ENCODE results near the gene ZNF75A.
"Not testable (repeated sequence)": the region's sequence is repeated elsewhere in the genome, so short reads cannot be mapped to it uniquely, and the experiment has no call there.

Gene ZNF75A

DNA sequence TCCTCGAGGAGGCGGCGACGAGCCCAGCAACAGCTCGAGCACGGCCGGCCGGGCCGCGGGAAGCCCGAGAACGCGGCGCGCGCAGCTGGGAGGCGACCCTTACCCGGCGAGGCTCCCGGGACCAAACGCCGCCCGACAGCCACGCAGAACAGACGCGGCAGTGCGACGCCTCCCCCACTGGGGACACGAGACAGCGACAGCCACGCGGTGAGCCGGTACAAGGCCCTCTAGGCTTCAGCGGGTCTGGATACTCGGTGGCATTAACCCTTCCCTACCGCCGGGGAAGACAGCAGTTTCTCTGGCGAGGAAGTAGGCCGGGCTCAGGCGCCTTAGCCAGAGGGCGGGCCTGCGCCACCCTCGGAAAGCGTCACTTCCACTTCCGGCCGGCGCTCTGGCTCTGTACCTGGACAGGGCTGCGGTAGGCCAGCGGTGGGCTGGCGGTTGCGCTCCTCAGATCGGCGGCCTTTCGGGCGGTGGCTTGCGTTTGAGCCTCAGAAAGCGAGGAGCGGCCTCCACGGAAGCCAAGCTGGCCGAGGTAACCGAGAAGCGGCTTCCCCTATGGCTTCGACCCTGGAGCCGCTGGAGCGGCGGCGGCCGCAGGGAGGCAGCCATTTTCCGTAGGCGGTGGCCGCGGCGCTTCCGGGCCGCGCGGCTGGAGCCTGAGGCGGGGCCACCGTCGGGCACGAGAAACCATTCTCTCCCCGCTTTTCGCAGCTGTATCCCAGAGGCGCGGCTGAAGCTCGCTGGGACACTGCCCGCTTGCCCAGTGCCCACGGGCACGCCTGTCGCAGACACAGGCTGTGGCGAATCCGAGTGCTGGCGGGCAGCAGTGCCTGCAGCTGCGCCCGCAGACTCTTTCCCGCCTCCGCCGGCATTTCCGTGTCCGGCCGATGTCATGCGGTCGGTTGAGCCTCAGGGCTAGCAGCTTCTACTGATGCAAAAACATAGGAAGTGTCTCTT lies at the start of gene ZNF75A, which contains the start of gene TIGD7:
ZNF75A (plus strand) TSS at position 389 of the 960 bp plus-strand sequence. CDS start 2,932 bp downstream, outside the sequence.
TIGD7 (minus strand) TSS at position 322 of the 960 bp plus-strand sequence. CDS start 4,816 bp downstream, outside the sequence.
- DNase-seq, result peak; percentile 88

DNA sequence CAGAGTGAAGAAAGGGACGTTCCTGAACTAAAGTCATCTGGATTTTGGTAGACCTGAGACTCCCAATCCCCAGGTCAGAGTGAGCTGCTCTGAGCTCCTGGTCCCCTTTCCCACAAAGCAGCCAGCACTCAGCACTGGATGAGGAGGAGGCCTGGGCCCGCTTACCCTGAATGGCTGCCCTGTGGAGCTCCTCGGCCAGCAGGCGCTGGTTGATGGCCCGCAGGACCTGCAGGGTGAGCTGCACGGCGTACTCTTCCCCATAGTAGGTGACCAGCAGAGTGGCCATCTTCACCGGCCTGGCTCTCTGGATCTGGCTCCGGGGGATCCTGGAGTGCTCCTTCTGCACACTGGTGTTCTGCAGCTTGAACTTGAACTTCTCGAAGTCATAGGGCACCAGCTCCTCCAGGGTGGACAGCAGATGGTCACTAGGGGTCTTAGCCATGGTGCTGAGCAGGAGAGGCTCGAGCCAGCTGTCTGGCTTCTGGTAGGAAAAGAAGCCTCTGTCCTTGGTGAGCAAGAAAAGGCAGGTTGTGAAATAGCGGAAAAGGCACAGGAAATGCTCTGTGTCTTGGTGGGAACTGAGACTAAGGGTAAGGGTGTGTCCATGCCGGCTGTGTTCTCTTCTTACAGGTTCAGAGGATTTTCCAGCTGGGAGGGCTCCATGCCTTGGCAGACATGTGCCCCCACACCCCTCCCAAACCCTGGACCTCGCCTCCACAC lies 49.0 kb upstream of the ZNF75A start, which contains the start of gene MEFV:
MEFV (minus strand) TSS at position 488 of the 720 bp plus-strand sequence; CDS start at position 442, 46 bp downstream.
- DNase-seq, result no peak

DNA sequence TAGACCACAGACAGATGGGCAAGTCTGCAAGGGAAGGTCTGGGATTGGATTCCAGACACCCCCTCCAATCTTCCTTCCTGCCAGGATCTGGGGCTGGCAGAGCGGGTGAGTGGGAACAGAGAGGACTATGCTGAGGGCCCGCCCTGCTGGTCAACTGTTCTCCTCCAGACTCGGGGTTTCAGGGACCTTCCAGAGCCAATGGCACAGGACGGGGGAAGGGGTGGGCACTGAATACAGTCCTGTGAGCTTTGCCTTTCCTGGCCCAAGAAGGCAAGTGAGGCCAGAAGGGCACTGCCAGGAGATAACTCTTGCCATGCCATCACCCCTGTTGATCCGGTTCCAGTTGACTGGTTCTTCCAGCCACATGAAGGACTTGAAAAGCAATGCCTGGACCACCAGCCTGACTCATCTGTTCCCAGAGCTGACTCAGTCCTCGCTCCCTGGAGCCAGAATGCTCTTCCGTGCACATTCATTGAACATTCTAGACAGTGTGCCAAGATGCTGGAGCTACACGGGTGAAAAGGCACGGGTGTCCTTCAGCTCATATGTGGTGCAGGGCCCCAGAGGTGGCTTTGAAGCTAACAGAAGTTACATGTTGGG lies 48.3 kb upstream of the ZNF75A start:
- DNase-seq, result no peak

DNA sequence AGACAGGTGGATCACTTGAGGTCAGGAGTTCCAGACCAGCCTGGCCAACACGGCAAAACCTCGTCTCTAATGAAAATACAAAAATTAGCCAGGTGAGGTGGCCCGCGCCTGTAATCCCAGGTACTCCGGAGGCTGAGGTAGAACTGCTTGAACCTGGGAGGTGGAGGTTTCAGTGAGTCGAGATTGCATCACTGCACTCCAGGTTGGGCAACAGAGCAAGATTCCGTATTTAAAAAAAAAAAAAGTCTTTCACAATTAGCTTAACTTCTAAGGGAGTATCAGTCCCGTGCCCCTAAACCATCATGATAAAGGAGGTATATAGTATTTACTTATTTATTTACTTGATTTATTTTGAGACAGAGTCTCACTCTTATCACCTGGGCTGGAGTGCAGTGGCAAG lies 45.5 kb upstream of the ZNF75A start:
- no peak for DNase-seq

DNA sequence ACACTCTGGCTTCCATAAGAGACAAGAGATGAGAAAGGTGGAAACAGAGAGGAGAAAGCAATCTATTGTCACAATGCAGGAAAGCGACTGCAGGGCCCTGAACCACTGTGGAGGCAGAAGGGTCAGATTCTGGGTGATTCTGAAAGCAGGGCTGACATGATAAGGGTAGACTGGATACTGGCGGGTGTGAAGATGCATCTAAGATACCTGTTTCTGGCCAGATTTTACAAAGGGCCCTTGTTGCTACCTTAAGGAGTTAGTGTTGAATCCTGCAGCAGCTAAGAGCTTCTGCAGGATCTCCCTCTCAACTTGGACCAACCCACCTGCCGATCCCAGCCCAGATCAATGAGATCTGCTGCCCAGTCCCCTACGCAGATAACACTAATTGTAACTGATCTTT lies 42.8 kb upstream of the ZNF75A start:
- DNase-seq, result no peak

DNA sequence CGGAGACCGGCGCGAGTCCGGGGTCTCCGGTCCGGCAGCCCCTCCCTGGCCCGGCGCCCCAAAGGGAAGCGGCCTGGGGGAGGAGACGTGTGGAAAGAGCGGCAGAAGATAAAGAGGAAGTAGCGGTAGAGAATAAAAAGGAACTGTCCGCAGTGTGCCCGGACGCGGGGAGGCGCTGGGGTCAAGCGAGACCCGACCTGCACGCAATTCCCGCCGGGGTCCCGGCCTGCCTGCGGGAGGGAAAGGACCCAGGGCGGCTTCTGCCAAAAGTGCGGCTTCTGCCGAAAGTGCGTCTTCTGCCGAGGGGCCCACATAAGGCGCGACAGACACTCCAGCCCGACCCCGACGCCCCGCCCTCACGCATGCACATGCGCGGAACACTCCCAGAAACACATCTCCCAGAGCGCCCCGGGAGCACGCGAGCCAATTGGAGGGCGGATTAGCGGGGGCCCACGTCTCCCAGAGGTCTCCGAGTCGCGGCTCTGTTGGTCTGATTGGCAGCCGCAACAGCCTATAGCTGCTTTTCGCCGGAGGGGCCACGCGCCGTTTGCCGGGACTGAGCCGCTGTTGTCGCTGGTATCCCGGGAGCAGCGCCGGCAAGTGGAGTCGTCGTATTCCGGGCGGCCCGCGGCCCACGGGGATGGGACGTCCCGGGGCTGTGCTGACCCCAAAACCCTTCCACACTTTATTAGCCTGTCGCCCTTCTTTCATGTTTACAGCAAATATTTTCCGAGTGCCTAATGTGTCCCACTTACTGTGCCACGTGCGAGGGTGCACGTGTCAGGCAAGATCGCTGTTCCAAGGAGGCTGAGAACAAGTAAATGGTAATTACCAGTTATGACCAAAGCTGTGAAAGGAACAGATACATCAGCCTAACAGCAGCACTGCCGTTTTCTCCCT lies 40.9 kb upstream of the ZNF75A start:
- peak; percentile 98 for DNase-seq

DNA sequence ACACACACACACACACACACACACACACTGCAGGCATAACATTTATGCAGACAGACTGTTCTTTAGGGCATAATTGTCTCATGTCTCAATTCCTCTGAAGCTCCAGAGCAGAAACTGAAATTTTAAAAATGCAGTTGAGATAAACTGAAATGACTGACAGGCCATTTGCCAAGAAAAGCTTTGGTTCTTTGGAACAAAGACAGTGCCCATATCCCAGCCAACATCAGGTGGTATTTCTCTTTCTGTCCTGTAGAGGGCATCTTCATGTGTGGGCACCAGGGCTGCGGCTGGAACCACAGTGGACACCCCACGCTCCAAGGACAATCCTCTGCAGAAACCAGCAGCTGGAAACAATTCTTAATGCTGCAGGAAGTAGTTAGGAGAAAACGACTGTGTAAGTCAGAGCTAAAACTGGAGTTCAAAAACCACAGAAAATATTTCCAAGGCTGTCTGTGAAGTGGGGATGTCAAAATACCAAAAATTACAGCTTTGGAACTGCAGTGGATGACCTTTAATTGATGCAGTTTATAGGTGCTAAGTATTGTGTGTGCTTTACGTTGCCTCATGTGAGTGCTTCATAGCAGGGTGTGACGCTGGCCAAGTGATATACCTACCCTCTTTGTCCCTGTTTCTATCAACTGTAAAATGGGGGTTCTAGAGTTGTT lies 38.3 kb upstream of the ZNF75A start:
- peak; percentile 44 for DNase-seq

DNA sequence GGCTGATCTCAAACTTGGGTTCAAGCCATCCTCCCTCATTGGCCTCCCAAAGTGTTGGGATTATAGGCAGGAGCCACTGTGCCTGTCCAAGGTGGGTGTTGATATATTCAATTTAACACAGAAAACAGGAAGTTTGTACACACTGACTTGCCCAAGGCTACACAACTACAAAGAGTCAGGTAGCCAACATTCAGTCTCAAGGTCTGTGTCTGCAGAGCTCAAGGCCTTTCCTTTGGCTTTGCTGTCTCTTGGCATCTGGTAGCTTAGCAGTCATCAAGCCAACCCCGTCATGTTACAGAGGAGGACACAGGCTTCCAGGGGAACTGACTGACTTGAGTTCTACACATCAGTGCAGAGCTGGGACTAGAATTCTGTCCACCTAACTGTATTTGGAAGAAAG lies 37.0 kb upstream of the ZNF75A start:
- DNase-seq, result no peak

DNA sequence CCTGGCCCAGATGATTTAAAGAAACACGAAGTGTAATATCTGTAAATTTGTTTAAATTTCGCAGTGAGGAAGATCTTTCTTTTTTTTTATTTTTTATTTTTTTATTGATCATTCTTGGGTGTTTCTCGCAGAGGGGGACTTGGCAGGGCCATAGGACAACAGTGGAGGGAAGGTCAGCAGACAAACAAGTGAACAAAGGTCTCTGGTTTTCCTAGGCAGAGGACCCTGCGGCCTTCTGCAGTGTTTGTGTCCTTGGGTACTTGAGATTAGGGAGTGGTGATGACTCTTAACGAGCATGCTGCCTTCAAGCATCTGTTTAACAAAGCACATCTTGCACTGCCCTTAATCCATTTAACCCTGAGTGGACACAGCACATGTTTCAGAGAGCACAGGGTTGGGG lies 34.6 kb upstream of the ZNF75A start:
- not testable (repeated sequence) for DNase-seq

DNA sequence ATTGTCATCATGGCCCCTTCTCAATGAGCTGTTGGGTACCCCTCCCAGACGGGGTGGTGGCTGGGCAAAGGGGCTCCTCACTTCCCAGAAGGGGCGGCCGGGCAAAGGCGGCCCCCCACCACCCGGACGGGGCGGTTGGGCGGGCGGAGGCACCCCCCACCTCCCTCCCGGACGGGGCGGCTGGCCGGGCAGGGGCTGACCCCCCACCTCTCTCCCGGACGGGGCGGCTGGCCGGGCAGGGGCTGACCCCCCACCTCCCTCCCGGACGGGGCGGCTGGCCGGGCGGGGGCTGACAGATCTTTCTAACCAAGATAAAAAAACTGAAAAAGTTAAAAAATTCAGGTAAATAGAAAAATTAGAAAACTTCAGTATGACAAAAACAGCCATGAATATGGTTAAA lies 34.0 kb upstream of the ZNF75A start:
- not testable (repeated sequence) for DNase-seq

DNA sequence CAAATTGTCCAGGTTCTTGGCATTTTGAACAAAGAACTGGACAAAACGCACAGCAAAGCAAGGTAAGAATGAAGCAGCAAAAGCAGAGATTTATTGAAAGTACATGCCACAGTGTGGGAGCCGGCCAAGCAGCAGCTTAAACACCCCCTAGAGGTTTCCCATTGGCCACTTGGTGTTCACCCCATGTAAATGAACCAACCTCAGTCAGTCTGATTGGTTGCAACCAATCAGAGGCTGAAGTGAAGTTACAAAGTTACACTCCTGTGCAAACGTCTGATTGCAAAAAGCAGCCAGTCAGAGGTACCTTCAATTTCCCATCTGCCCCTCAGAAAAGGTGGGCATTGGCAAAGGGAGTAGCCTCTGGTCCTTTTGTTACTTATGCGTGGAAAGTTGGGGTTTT lies 30.8 kb upstream of the ZNF75A start:
- no peak for DNase-seq

DNA sequence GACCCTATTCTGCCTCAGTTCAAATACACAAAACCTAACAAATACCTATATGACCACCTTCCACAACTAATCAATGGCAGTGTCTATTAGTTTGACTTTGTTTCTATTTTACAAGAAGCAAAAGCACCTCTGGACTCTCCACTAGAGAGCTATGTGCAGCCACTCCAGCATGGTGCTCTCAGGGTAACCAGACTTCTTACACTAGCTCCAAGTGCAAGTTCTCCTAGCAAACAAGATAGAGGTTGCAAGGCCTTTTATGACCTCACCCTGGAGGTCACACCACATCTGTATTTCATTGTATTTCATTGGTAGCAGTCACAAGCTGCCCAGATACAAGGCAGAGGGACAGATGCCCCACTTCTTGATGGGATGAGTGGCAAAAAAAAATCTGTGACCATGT lies 30.4 kb upstream of the ZNF75A start:
- no peak for DNase-seq

DNA sequence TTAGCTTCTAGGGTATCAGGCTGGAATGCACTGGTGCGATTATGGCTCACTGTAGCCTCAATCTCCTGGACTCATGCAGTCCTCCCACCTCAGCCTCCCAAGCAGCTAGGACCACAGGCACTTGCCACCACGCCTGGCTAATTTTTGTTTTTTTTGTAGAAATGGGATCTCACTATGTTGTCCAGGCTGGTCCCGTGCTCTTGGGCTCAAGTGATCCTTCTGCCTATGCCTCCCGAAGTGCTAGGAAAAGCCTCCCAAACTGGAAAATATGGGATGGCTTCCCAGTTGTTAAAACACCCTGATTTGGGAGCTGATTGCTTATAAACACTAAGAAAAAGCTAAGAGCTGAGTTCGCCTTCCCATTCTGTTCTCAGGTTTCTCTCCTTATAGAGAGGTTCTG lies 28.6 kb upstream of the ZNF75A start:
- DNase-seq, result no peak

DNA sequence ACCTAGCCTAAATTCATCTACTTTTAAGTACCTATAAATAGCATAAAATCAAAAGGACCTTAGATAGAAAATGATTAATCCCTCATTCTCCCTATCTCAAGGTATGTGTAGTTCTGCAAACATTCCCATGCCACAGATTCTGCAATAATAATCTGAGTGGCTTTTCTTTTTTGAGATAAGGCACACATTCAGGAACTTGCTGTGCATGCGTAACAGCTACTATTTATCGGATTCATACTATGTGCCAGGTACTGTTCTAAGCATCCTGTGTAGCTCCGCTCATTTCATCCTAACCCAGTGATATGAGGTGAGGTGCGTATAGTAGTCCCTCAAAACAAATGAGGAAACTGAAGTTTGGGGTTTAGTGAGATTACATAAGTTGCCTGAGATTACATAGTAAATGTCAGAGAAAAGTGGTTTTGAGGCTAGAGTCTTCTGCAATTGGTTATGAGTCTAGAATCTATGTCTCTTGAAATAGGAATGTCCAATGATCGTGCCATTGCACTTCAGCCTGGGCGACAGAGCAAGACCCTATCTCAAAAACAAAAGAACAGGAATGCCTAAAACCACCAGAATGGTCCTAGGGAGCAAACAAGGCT lies 24.0 kb upstream of the ZNF75A start:
- no peak for DNase-seq

DNA sequence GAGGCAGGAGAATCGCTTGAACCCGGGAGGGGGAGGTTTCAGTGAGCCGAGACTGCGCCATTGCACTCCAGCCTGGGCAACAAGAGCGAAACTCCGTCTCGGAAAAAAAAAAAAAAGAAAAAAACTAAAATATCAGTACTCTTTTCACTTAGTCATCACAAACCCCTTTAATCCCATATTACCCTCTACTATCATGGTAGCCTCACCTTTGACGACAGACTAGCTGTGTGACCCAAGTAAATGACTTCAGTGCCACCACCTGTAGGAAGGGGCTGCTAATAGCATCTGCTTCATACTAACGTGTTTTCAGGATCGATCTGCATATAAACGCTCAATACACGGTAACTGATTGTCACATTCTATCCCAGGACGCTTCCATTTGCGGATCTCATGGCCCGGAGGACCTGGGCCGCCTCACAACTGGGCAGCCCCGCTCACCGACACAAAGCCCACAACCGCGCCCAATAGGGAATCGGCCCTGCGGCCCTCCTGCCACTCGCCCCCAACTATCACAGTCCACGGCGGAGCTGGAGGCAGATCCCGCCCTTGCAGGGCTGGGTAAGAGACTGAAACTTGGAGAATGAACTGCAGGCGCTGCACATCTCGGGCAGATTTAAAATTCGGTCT lies 23.1 kb upstream of the ZNF75A start:
- DNase-seq, result no peak

DNA sequence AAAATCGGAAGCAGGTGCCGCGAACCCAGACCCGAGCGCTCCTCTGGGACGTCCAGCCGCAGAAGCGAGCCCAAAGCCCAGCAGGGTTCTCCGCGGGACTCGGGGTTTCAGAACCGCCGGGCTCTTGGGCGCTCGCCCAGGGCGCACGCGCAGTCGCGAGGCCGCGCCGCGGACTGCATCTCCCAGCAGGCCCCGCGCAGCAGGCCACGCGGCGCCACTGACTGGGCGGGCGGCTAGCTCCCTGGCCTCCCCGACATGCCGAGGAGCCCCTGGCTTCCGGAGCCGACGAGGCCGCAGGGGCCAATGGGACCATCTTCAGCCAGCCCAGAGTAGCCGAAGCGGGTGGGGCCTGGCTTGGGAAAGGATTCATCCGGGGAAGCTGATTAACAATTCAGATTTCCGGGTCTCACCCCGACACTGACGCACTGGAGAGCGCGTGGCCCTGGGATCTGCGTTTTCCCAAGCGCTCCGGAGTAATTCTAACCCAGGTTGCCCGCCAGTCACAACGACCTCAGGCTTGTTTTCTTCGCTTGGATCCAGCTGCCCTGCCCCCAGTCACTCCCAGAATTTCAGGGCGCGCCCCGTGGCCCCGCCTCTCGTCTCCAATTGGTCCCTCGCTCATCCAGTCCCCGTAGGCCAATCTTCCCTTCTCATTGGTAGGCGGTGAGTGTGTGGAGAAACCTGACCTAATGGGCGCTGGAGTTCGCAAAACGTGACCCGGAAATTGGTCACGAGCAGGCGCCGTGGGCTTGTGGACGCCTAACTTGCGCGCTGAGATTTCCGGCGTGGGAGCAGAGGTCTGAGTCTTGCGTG lies 22.4 kb upstream of the ZNF75A start, which contains the start of gene ZNF263:
ZNF263 (plus strand) TSS at position 762 of the 813 bp plus-strand sequence. CDS start 328 bp downstream, outside the sequence.
- DNase-seq, result peak; percentile 97

DNA sequence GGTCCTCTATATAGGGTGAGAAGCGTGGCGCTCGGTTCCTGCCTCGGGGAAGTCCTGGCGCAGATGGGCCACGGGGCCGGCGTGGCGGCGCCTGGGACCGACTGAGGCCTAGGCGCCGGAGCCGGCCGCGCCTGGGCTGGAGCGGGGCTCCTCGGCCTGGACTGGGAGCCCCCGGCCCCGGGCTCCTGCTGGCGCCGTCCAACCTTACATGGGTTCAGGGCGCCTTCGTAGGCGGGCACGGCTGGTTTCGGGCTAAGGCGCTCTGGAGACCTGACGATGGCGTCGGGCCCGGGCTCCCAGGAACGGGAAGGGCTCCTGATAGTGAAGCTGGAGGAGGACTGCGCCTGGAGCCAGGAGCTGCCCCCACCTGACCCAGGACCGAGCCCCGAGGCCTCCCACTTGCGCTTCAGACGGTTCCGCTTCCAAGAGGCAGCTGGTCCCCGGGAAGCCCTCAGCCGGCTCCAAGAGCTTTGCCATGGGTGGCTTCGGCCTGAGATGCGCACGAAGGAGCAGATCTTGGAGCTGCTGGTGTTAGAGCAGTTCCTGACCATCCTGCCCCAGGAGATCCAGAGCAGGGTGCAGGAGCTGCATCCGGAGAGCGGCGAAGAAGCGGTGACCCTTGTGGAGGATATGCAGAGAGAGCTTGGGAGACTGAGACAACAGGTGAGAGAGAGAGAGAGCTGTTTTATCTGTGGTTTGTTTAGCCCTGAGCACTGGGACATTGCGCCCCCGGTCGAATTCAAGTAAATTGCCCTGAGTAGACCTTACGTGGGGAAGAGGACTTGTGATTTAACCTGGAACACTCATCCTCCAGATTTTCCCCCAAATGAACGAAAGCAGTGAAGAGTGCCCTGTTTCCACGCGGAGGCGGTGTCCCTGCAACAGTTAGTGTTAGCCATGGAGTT lies 21.5 kb upstream of the ZNF75A start:
- no peak for DNase-seq

DNA sequence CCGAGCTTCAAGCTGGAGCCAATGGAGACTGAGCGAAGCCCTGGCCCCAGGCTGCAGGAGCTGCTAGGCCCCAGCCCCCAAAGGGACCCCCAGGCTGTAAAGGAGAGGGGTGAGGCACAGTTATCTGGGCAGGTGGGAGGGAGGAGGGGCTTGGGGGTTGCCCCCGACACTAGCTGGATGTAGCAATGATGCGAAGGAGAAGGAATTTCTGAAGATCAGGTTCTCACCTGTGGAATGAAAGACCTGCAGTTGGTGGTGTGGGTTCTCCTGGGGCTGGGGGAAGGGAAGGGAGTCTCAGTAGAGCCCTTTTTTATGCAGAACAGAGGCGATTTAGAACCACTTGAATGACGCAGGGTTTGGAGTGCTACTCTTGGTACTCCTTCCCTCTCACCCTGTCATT lies 20.2 kb upstream of the ZNF75A start:
- DNase-seq, result no peak

Data from CD4-positive, alpha-beta T cell treated with Interleukin-17A for 1 hour (primary cell).